IMR-90 (cell line): ENCODE data around the gene PMPCA. TPM values are rescaled to one million over a fixed set of nuclear protein-coding genes. Genes with fewer than 3 reads are reported as not detected.

Source experiments
- ATAC-seq: fragments of 200-7000 bp; cut with Tn5 transposase; 2 replicates; pipeline ENCODE4 v1.9.1; 2020; ENCODE audit warnings: low read depth, mild to moderate bottlenecking, moderate library complexity
- BruUV-seq: library from RNA; stranded (reverse); fragments of 400-500 nt; replicated peaks from 2 replicates; lab custom pipeline; 2021; lab: Mats Ljungman, UMichigan
- CTCF ChIA-PET: fragments of 300-600 bp; formaldehyde crosslinking; extraction: SDS; loops from one replicate; lab custom pipeline; 2021; ENCODE audit warnings: antibody characterized with exemption; lab: Yijun Ruan, JAX
- POLR2A ChIA-PET: fragments of 300-600 bp; sonication (Branson Sonifier 250); formaldehyde crosslinking; loops from one replicate; lab custom pipeline; 2022; ENCODE audit warnings: antibody characterized with exemption; ENCODE audit not compliant: unreplicated experiment; lab: Charles Lee
- DNase-seq: peaks from one replicate; pipeline ENCODE4 v3.0.0; 2013
- H2AFZ ChIP-seq: replicated peaks from 2 replicates; pipeline ENCODE3; 2013; ENCODE audit warnings: low read length, mild to moderate bottlenecking; ENCODE audit not compliant: poor library complexity
- H2AK5ac ChIP-seq: 2 replicates; pipeline ENCODE4 v1.6.1; 2013; ENCODE audit warnings: low read depth, low read length, inconsistent platforms
- H2AK9ac ChIP-seq: replicated peaks from 2 replicates; pipeline ENCODE3; 2013; ENCODE audit warnings: mild to moderate bottlenecking, low read depth, low read length, moderate library complexity; ENCODE audit not compliant: poor library complexity
- H2BK120ac ChIP-seq: 2 replicates; pipeline ENCODE4 v1.6.1; 2013; ENCODE audit warnings: low read depth, low read length, inconsistent platforms
- H2BK15ac ChIP-seq: 3 replicates; pipeline ENCODE4 v1.6.1; 2013; ENCODE audit warnings: low read depth, low read length, inconsistent platforms
- H2BK20ac ChIP-seq: 2 replicates; pipeline ENCODE4 v1.6.1; 2013; ENCODE audit warnings: low read depth, mild to moderate bottlenecking, inconsistent platforms, low read length, moderate library complexity
- H2BK5ac ChIP-seq: 2 replicates; pipeline ENCODE4 v1.6.1; 2013; ENCODE audit warnings: mild to moderate bottlenecking, low read depth, low read length, inconsistent platforms; ENCODE audit not compliant: poor library complexity, severe bottlenecking
- H3K14ac ChIP-seq: replicated peaks from 2 replicates; pipeline ENCODE4 v1.6.1; 2013; ENCODE audit warnings: low read depth, low read length, inconsistent platforms
- H3K18ac ChIP-seq: 2 replicates; pipeline ENCODE4 v1.6.1; 2013; ENCODE audit warnings: low read depth, low read length, control low read depth
- H3K23ac ChIP-seq: 2 replicates; pipeline ENCODE4 v1.6.1; 2013; ENCODE audit warnings: low read depth, low read length, inconsistent platforms
- H3K27ac ChIP-seq: 2 replicates; pipeline ENCODE4 v1.5.1; 2013; ENCODE audit warnings: mild to moderate bottlenecking, control low read depth, low read length; ENCODE audit not compliant: insufficient read depth
- H3K27me3 ChIP-seq: 2 replicates; pipeline ENCODE4 v1.6.1; 2013; ENCODE audit warnings: low read length; ENCODE audit not compliant: control insufficient read depth, insufficient read depth
- H3K36me3 ChIP-seq: 2 replicates; pipeline ENCODE4 v1.6.1; 2013; ENCODE audit warnings: low read length, mixed read lengths; ENCODE audit not compliant: control insufficient read depth, insufficient read depth
- H3K4ac ChIP-seq: 2 replicates; pipeline ENCODE4 v1.6.1; 2013; ENCODE audit warnings: low read depth, low read length, inconsistent platforms
- H3K4me1 ChIP-seq: 2 replicates; pipeline ENCODE4 v1.6.1; 2013; ENCODE audit warnings: low read length, mixed read lengths; ENCODE audit not compliant: control insufficient read depth, insufficient read depth
- H3K4me2 ChIP-seq: 2 replicates; pipeline ENCODE4 v1.6.1; 2013; ENCODE audit warnings: low read depth, mild to moderate bottlenecking, control low read depth, low read length, moderate library complexity
- H3K4me3 ChIP-seq: 2 replicates; pipeline ENCODE4 v1.5.1; 2013; ENCODE audit warnings: low read depth, mild to moderate bottlenecking, control low read depth, low read length, moderate library complexity; ENCODE audit not compliant: insufficient read depth
- H3K56ac ChIP-seq: 2 replicates; pipeline ENCODE4 v1.6.1; 2013; ENCODE audit warnings: low read length, inconsistent platforms; ENCODE audit not compliant: insufficient read depth; ENCODE audit errors: extremely low read depth
- H3K79me1 ChIP-seq, 2 experiments: 2 replicates each; pipeline ENCODE4 v1.6.1; 2013; ENCODE audit warnings: low read length in 2 of 2, inconsistent platforms in 1 of 2, low read depth in 1 of 2
- H3K9ac ChIP-seq: 2 replicates; pipeline ENCODE4 v1.6.1; 2013; ENCODE audit warnings: low read depth, low read length, control low read depth
- H3K9me1 ChIP-seq: 2 replicates; pipeline ENCODE4 v1.6.1; 2013; ENCODE audit warnings: low read length, inconsistent platforms; ENCODE audit not compliant: insufficient read depth
- H3K9me3 ChIP-seq: 2 replicates; pipeline ENCODE4 v1.6.1; 2013; ENCODE audit warnings: low read length; ENCODE audit not compliant: control insufficient read depth, insufficient read depth
- H4K20me1 ChIP-seq: 2 replicates; pipeline ENCODE4 v1.6.1; 2013; ENCODE audit warnings: low read length, inconsistent platforms; ENCODE audit not compliant: insufficient read depth
- H4K5ac ChIP-seq: 2 replicates; pipeline ENCODE4 v1.6.1; 2013; ENCODE audit warnings: mild to moderate bottlenecking, low read depth, low read length, control low read depth
- H4K8ac ChIP-seq, 2 experiments: 2 replicates each; pipeline ENCODE4 v1.6.1; 2013; ENCODE audit warnings: low read depth in 2 of 2, low read length in 2 of 2, control low read depth in 1 of 2, inconsistent platforms in 1 of 2
- H4K91ac ChIP-seq: 2 replicates; pipeline ENCODE4 v1.6.1; 2013; ENCODE audit warnings: low read depth, low read length, inconsistent platforms; ENCODE audit not compliant: insufficient read depth
- BHLHE40 ChIP-seq: fragments of 150-350 bp; IDR thresholded peaks from 2 replicates; pipeline ENCODE4 v1.6.1; 2016; ENCODE audit warnings: mild to moderate bottlenecking, low read depth, low read length
- FOS ChIP-seq: fragments of 150-350 bp; IDR thresholded peaks from 2 replicates; pipeline ENCODE4 v1.6.1; 2016; ENCODE audit warnings: low read depth, low read length
- MAZ ChIP-seq: IDR thresholded peaks from 2 replicates; pipeline ENCODE4 v1.6.1; 2012; ENCODE audit warnings: low read depth, mild to moderate bottlenecking, low read length, improper control_type of control experiment, moderate library complexity, borderline replicate concordance
- MXI1 ChIP-seq: IDR thresholded peaks from 2 replicates; pipeline ENCODE4 v1.6.1; 2012; ENCODE audit warnings: low read depth, mild to moderate bottlenecking, low read length, moderate library complexity, borderline replicate concordance
- NFE2L2 ChIP-seq: fragments of 150-350 bp; IDR thresholded peaks from 2 replicates; pipeline ENCODE4 v1.6.1; 2016; ENCODE audit warnings: low read depth, mild to moderate bottlenecking, low read length
- RAD21 ChIP-seq: IDR thresholded peaks from 2 replicates; pipeline ENCODE4 v1.6.1; 2012; ENCODE audit warnings: low read length, improper control_type of control experiment
- SMC3 ChIP-seq: fragments of 150-350 bp; IDR thresholded peaks from 2 replicates; pipeline ENCODE4 v1.6.1; 2016; ENCODE audit warnings: low read depth, mild to moderate bottlenecking, antibody characterized with exemption, low read length, moderate library complexity
- WGBS, 2 experiments: methylation state at CpG; one replicate each; pipeline versions ENCODE4 v1.1.5 to v1.1.7; 2013; ENCODE audit warnings: missing lambda C conversion rate in 2 of 2; ENCODE audit not compliant: insufficient read length in 1 of 2; ENCODE audit errors: extremely low coverage in 2 of 2; 5-methylcytosine and 5-hydroxymethylcytosine counted together
- dilution Hi-C: fragments of 300-500 bp; cut with HindIII; formaldehyde crosslinking; loops from one replicate; pipeline ENCODE4 v1.14.3; 2018; ENCODE audit warnings: low sequenced_read_pairs; ENCODE audit not compliant: unreplicated experiment
- in situ Hi-C: fragments of 300-500 bp; cut with MboI; formaldehyde crosslinking; loops from 3 replicates; pipeline ENCODE4 v1.14.3; 2019; ENCODE audit warnings: low sequenced_read_pairs, inconsistent platforms, mixed read lengths
- intact Hi-C: fragments of 100-400 bp; cut with micrococcal nuclease; formaldehyde crosslinking; loops from 2 replicates; pipeline ENCODE4 v1.10.0; 2022
- polyA plus RNA-seq, 3 experiments: library from polyadenylated mRNA; depleted of rRNA; stranded (reverse); fragments of >200 nt; gene quantifications; 2 replicates each; pipeline ENCODE4 v1.2.3, GENCODE V29; 2012; ENCODE audit warnings: low replicate concordance in 1 of 3
- total RNA-seq: library from RNA; depleted of rRNA; stranded (reverse); fragments of >200 nt; gene quantifications from 2 replicates; pipeline ENCODE4 v1.2.3, GENCODE V29; 2012
- TF ChIP-seq, protein P1 (sequence below): fragments of 150-350 bp; IDR thresholded peaks from 2 replicates; pipeline ENCODE4 v1.6.1; 2017; ENCODE audit warnings: mild to moderate bottlenecking, antibody characterized with exemption, low read length, low read depth

The PMPCA gene
- total and polyA plus RNA-seq, 2 of the 4 experiments (the other 2 are of a cell fraction): 62.6 to 95.8 TPM

DNA sequence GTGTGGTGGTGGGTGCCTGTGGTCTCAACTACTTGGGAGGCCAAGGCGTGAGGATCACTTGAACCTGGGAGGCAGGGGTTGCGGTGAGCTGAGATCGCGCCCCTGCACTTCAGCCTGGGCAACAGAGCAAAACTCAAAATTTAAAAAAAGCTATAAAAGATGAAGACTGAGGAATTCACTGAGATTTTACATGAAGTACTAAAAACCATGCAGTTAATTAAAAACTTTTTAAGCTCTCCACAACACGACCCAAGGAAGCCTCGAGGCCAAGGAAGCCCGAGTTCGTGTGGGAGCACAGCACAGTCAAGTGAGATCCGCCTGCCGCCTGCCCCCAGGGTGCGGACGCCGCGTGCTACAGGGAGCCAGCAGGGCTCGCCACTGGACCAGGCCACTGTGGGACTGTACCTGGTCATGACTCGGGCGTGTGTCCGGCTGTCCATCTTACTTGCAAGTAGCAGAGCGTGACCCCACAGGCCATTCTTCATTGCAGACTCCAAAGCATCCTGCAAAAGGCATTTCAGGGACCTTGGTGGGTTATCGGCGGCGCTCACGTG is 50.4 kb downstream of the PMPCA start:
- no peak overlapping the region for H3K4ac ChIP-seq
- dilution Hi-C loops: no loop called here
- no peak overlapping the region for H2BK20ac ChIP-seq
- H3K18ac ChIP-seq: no peak overlapping the region
- H2AFZ ChIP-seq: no peak overlapping the region
- ChIA-PET CTCF (interaction anchor here (0.6 kb wide), 1 partner anchor 89 kb away, joined by 3 read pairs; no protein-coding TSS in a partner anchor), POLR2A (interaction anchor here (0.6 kb wide), 1 partner anchor 10 kb away, joined by 4 read pairs; no protein-coding TSS in a partner anchor)
- H2BK120ac ChIP-seq: no peak overlapping the region
- H3K4me1 ChIP-seq: no peaks in the 10 kb centered on the region
- H3K36me3 ChIP-seq: peaks cover 81% of the 10 kb centered on the region
- WGBS, 2 experiments: 97% methylated on average over 14 of the region's 23 CpGs; no CpG with 5 or more reads in 1 of the 2 experiments
- no peak overlapping the region for H3K23ac ChIP-seq
- H3K27me3 ChIP-seq: no peaks in the 10 kb centered on the region
- H3K4me2 ChIP-seq: no peak overlapping the region
- no peak overlapping the region for H4K8ac ChIP-seq
- no peak overlapping the region for H3K27ac ChIP-seq
- no TSS peak for BruUV-seq
- H4K5ac ChIP-seq: no peak overlapping the region
- TF ChIP-seq SMC3 (no peak), NFE2L2 (no peak), FOS (no peak), RAD21 (no peak), BHLHE40 (no peak), MAZ (no peak), MXI1 (no peak)
- TF ChIP-seq, protein P1, sequence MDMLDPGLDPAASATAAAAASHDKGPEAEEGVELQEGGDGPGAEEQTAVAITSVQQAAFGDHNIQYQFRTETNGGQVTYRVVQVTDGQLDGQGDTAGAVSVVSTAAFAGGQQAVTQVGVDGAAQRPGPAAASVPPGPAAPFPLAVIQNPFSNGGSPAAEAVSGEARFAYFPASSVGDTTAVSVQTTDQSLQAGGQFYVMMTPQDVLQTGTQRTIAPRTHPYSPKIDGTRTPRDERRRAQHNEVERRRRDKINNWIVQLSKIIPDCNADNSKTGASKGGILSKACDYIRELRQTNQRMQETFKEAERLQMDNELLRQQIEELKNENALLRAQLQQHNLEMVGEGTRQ: no peak
- H2AK5ac ChIP-seq: no peak overlapping the region
- no peak overlapping the region for H2BK15ac ChIP-seq
- H3K56ac ChIP-seq: no peak overlapping the region
- H3K9me1 ChIP-seq: no peaks in the 10 kb centered on the region
- ATAC-seq (no peak), DNase-seq (no peak)
- intact Hi-C loops: no loop called here
- H2AK9ac ChIP-seq: no peak overlapping the region
- in situ Hi-C loops: no loop called here
- peaks cover 30% of the 10 kb centered on the region for H4K20me1 ChIP-seq
- no peak overlapping the region for H3K9ac ChIP-seq
- H2BK5ac ChIP-seq: no peak overlapping the region
- peaks cover 22 to 33% of the 10 kb centered on the region in 2 experiments for H3K79me1 ChIP-seq
- no peaks in the 10 kb centered on the region for H3K9me3 ChIP-seq
- no peak overlapping the region for H3K14ac ChIP-seq
- H4K91ac ChIP-seq: no peak overlapping the region
- no peak overlapping the region for H3K4me3 ChIP-seq
